ENCODE data around the gene LRFN4.

LRFN4 gene

GRCh38 chr11:66889960-66890359 lies 33.1 kb downstream of the LRFN4 start:
- DNase-seq = no peak
- ATAC-seq = no peak

- peak; percentile 96 for ATAC-seq
- DNase-seq = peak; percentile 58
Observed at GRCh38 chr11:66891851-66892660, 35.2 kb downstream of the LRFN4 start.

GRCh38 chr11:66892911-66893310 lies 36.0 kb downstream of the LRFN4 start:
- ATAC-seq (no peak), DNase-seq (no peak)

- no peak for DNase-seq
- no peak for ATAC-seq
Observed at GRCh38 chr11:66894141-66894540, 37.3 kb downstream of the LRFN4 start.

- DNase-seq (no peak), ATAC-seq (no peak)
Observed at GRCh38 chr11:66901964-66902390, 45.1 kb downstream of the LRFN4 start.

- no peak for DNase-seq
- no peak for ATAC-seq
Observed at GRCh38 chr11:66902486-66903177, 45.8 kb downstream of the LRFN4 start.

GRCh38 chr11:66904055-66904454 lies 47.2 kb downstream of the LRFN4 start:
- DNase-seq = no peak
- no peak for ATAC-seq

GRCh38 chr11:66904561-66904960 lies 47.7 kb downstream of the LRFN4 start:
- no peak for DNase-seq
- ATAC-seq = no peak

- ATAC-seq (no peak), DNase-seq (no peak)
Observed at GRCh38 chr11:66904981-66905521, 48.2 kb downstream of the LRFN4 start.

- DNase-seq (no peak), ATAC-seq (no peak)
Observed at GRCh38 chr11:66905631-66906030, 48.8 kb downstream of the LRFN4 start.

GRCh38 chr11:66906061-66906733 lies 49.3 kb downstream of the LRFN4 start:
- ATAC-seq = no peak

GRCh38 chr11:66907751-66908630 lies 51.1 kb downstream of the LRFN4 start:
- DNase-seq (no peak), ATAC-seq (no peak)

More at GRCh38 chr11:66906061-66906733, 49.3 kb downstream of the LRFN4 start:
- no peak for DNase-seq

- ATAC-seq (no peak), DNase-seq (no peak)
Observed at GRCh38 chr11:66909181-66909580, 52.3 kb downstream of the LRFN4 start.

GRCh38 chr11:66910016-66910415 lies 53.2 kb downstream of the LRFN4 start:
- no peak for ATAC-seq
- DNase-seq = no peak

Measured in stimulated activated naive CD8-positive, alpha-beta T cell treated with anti-CD3 and anti-CD28 coated beads, Interleukin-15, Interleukin-2, amounts not matched to agents 100 U/mL and 50 U/mL, for 24 hours (primary cell).